Tibial nerve (tissue), 4 donors: ENCODE results near the gene TRIP13. TPM values are rescaled to one million over a fixed set of nuclear protein-coding genes. Genes with fewer than 3 reads are reported as not detected.

ENCODE experiments used
- DNase-seq, 2 donors: peaks; one replicate each; pipeline ENCODE4 v3.0.0-alpha.2; 2019; ENCODE audit warnings: low spot score in 2 of 2
- H3K27ac ChIP-seq, 4 donors: fragments of 200-600 bp; sonication (generic) in 3 of 4; one replicate each; pipeline ENCODE4 v1.5.1; 2017 to 2019; ENCODE audit warnings: mild to moderate bottlenecking in 1 of 4
- H3K27me3 ChIP-seq, 2 donors: fragments of 200-600 bp; sonication (generic) in 1 of 2; one replicate each; pipeline versions ENCODE4 v1.5.1 to v1.6.0; 2017 to 2019
- H3K36me3 ChIP-seq, 3 donors: fragments of 200-600 bp; sonication (generic); one replicate each; pipeline ENCODE4 v1.5.1; 2018 to 2019
- H3K4me1 ChIP-seq, 4 donors: fragments of 200-600 bp; sonication (generic) in 3 of 4; one replicate each; pipeline ENCODE4 v1.5.1; 2017 to 2019
- H3K4me3 ChIP-seq, 4 donors: fragments of 200-600 bp; sonication (generic) in 3 of 4; one replicate each; pipeline ENCODE4 v1.5.1; 2017 to 2019; ENCODE audit warnings: mild to moderate bottlenecking in 1 of 4, moderate library complexity in 1 of 4
- H3K9me3 ChIP-seq, 4 donors: fragments of 200-600 bp; sonication (generic) in 3 of 4; one replicate each; pipeline ENCODE4 v1.5.1; 2017 to 2019
- EP300 ChIP-seq, 2 donors: sonication (generic); formaldehyde crosslinking; IDR thresholded peaks; one replicate each; pipeline ENCODE4 v1.6.1; 2017; ENCODE audit warnings: antibody characterized with exemption in 2 of 2, mild to moderate bottlenecking in 1 of 2
- POLR2A ChIP-seq, 2 donors: fragments of 450-650 bp; IDR thresholded peaks; one replicate each; pipeline ENCODE4 v1.6.1; 2017; ENCODE audit warnings: antibody characterized with exemption in 2 of 2, mild to moderate bottlenecking in 2 of 2, moderate library complexity in 2 of 2
- WGBS, 2 donors: methylation state at CpG; one replicate each; pipeline ENCODE4 v1.1.5; 2018; 5-methylcytosine and 5-hydroxymethylcytosine counted together
- total RNA-seq, 4 donors: library from RNA; depleted of rRNA; stranded (reverse); fragments of >200 nt; gene quantifications; one replicate each; pipeline ENCODE4 v1.1.0, GENCODE V29; 2016
- TF ChIP-seq, protein P1 (sequence below), 5 experiments: fragments of 200-600 bp in 3 of 5; fragments of 450-650 bp in 2 of 5; sonication (generic) in 3 of 5; IDR thresholded peaks; one replicate each; pipeline ENCODE4 v1.5.1; 2016 to 2019; ENCODE audit warnings: antibody characterized with exemption in 5 of 5, mild to moderate bottlenecking in 3 of 5, moderate library complexity in 2 of 5

The TRIP13 gene
- total RNA-seq, 4 donors from 2014 or later: 0.30 to 1.3 (median 0.52) TPM

- H3K4me1 ChIP-seq: peaks cover 0 to 9% (median 3%) of the 10 kb centered on the region in 4 donors
- WGBS, 2 donors: 86 to 94% methylated on average over 9 of the region's 9 CpGs
- no peak for DNase-seq
- H3K4me3 ChIP-seq: no peak overlapping the region
- H3K27ac ChIP-seq: no peak overlapping the region
- peaks cover 0 to 26% of the 10 kb centered on the region in 2 donors for H3K27me3 ChIP-seq
- peaks cover 0 to 8% (median 0%) of the 10 kb centered on the region in 3 donors for H3K36me3 ChIP-seq
- peaks cover 0 to 3% (median 0%) of the 10 kb centered on the region in 4 donors for H3K9me3 ChIP-seq
- TF ChIP-seq POLR2A (IDR thresholded peaks at IDR 0.05) (no peak), EP300 (IDR thresholded peaks at IDR 0.05) (no peak)
- TF ChIP-seq, protein P1, sequence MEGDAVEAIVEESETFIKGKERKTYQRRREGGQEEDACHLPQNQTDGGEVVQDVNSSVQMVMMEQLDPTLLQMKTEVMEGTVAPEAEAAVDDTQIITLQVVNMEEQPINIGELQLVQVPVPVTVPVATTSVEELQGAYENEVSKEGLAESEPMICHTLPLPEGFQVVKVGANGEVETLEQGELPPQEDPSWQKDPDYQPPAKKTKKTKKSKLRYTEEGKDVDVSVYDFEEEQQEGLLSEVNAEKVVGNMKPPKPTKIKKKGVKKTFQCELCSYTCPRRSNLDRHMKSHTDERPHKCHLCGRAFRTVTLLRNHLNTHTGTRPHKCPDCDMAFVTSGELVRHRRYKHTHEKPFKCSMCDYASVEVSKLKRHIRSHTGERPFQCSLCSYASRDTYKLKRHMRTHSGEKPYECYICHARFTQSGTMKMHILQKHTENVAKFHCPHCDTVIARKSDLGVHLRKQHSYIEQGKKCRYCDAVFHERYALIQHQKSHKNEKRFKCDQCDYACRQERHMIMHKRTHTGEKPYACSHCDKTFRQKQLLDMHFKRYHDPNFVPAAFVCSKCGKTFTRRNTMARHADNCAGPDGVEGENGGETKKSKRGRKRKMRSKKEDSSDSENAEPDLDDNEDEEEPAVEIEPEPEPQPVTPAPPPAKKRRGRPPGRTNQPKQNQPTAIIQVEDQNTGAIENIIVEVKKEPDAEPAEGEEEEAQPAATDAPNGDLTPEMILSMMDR (IDR thresholded peaks at IDR 0.05): no peak
Measured at GRCh38 chr5:921456-922435, 29.1 kb downstream of the TRIP13 start.

DNA sequence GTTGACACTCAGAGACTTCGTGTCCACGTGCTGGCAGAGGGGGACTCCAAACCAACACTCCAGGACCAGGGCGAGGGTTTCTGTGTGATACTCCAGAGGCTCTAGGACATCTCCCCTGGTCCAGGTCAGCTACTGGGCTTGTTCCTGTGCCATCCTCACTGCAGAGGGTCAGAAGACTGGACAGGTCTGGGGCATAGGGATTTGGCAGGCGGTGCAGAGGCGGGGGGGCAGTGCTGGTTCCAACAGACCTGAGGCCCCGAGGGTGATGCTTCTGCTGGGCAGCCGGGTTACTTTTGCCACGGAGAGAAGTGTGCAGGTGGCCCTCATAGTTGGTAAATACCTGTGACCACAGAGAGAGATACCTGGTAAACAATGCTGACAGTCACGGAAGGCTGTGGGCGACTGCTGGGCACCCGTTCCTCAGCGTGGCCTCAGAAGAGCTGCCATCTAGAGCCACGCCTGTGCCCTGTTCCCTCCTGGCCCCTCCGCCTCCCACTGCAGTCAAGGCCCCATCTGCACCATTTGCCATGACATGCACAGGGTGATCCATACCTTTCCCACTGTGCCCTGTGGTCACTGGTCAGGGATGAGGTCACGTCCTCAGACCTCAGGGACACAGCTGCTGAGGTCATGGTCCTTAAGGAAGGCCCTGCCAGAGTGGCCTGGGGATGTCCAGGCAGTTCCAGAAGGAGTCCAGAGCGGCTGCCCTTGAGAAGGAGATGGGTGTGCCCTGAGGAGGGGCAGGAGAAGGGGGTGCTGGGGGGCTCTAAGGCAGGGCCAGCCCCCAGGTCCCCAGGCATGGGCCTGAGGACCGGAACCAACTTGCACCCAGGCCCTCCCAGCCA is 30.0 kb downstream of the TRIP13 start:
- Histone ChIP-seq H3K27me3 (peaks cover 0 to 32% of the 10 kb centered on the region in 2 donors), H3K27ac (no peak overlapping the region), H3K9me3 (peaks cover 0 to 3% (median 0%) of the 10 kb centered on the region in 4 donors), H3K36me3 (peaks cover 0 to 8% (median 0%) of the 10 kb centered on the region in 3 donors), H3K4me1 (peaks cover 0 to 15% (median 3%) of the 10 kb centered on the region in 4 donors), H3K4me3 (no peak overlapping the region)
- WGBS, 2 donors: 92 to 93% methylated on average over 16 to 17 of the region's 17 CpGs
- DNase-seq: no peak
- TF ChIP-seq POLR2A (IDR thresholded peaks at IDR 0.05) (no peak), EP300 (IDR thresholded peaks at IDR 0.05) (no peak)
- TF ChIP-seq, protein P1 (IDR thresholded peaks at IDR 0.05): no peak

GRCh38 chr5:923281-923873 is 30.7 kb downstream of the TRIP13 start:
- Histone ChIP-seq H3K9me3 (peaks cover 0 to 3% (median 0%) of the 10 kb centered on the region in 4 donors), H3K27me3 (peaks cover 0 to 32% of the 10 kb centered on the region in 2 donors), H3K36me3 (peaks cover 0 to 8% (median 0%) of the 10 kb centered on the region in 3 donors), H3K4me1 (peaks cover 0 to 15% (median 3%) of the 10 kb centered on the region in 4 donors), H3K4me3 (no peak overlapping the region), H3K27ac (no peak overlapping the region)
- WGBS, 2 donors: 14 to 23% methylated on average over 17 of the region's 17 CpGs
- TF ChIP-seq POLR2A (IDR thresholded peaks at IDR 0.05): no peak
- TF ChIP-seq, protein P1 (IDR thresholded peaks at IDR 0.05): peak; percentile 78 to 88 (median 87)
- DNase-seq: peak; percentile 55 to 59

DNA sequence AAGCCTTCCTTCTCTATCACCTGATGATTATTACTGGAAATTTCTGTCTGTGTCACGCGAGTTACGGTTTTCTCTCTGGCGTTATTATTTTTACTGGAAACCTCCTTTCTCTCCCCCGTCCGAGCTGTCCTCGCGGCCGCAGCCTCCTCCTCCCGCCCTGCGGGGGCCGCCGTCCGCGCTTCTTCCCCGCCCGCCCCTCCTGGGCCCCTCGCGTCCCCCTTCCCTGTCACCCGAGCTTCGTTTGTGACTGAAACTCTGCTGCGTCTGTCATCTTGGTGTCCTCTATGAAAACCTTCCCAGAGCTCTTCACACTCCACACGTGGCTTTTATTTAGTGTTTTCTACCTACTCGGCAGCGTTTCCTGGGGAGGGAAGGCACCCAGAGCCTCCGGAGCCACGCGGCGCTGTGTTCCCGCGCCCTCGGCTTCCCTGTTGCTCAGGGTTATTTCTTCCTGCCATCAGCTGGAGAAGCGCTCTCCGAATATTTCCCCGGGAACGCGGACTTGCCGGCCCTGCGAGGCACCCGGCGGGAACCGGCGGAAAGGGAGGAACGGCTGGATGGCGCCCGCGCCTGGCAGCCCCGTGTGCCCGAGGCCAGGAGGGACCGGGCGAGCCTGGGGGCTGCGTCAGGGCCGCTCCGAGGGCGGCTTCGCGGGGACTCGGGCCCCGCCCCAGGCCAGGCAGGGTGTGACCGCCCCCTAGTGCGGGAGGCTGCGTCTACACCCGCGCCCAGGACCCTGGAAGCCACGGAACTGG is 33.9 kb downstream of the TRIP13 start:
- 6 to 7% methylated on average over 42 to 58 of the region's 65 CpGs for WGBS, 2 donors
- TF ChIP-seq, protein P1 (IDR thresholded peaks at IDR 0.05): peak in 1 of 5 experiments; percentile 39
- TF ChIP-seq EP300 (IDR thresholded peaks at IDR 0.05): no peak
- no peak for DNase-seq
- peaks cover 0 to 32% of the 10 kb centered on the region in 2 donors for H3K27me3 ChIP-seq
- no peaks in the 10 kb centered on the region for H3K36me3 ChIP-seq
- no peaks in the 10 kb centered on the region for H3K9me3 ChIP-seq
- H3K4me1 ChIP-seq: peaks cover 0 to 15% (median 3%) of the 10 kb centered on the region in 4 donors
- H3K27ac ChIP-seq: no peak overlapping the region
- peak overlapping the region in 3 of 4 donors; percentile 31 to 40 (median 34) for H3K4me3 ChIP-seq
